HG02798 (cell line): ENCODE data around the gene BOC.

Experiments
- ATAC-seq: cut with Tn5 transposase; IDR thresholded peaks from one replicate; pipeline ENCODE4 v1.9.1; 2021; ENCODE audit warnings: mild to moderate bottlenecking; ENCODE audit not compliant: unreplicated experiment, poor library complexity

Gene BOC

GRCh38 chr3:113330742-113331141 lies 119.4 kb downstream of the BOC start:
- ATAC-seq = no peak

DNA sequence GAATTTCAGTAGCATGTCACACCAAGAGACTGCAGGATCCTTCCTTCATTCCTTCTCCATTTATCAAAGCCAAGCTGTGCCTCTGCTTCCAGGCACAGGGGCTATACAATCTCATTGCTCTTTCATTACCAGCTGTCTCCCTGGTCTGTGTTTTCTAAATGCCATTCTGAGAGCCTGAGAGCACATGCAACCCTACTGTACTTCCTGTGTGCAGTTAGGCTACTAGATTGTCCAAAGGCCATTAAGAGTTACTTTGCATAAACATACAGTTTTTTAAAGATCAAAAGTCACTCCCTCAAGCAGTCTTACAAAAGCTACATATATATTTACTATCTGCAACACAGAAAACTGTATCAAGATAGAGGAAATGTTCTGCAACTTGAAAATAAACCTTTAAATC lies 119.8 kb downstream of the BOC start:
- no peak for ATAC-seq
